ENCODE measurements around the gene CCDC186.
"Not testable (repeated sequence)": the region's sequence is repeated elsewhere in the genome, so short reads cannot be mapped to it uniquely, and the experiment has no call there.

The CCDC186 gene

DNA sequence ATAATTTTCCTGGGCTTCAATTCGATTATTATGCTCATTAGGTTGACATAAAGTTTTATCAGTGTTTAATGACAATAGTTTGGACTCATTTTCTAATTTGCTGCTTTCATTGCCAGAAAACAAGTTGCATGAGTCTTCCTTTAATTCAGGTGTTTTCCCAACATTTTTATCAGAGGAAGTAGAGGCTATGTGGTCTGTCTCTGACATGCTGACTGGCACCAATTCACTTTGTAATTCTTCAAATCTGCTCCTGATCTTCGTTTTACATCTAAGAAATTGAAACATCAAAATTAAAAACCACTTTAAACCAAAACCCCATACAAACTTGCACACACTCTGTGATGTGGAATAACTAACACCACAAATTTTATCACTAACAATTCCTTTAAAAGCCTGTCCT, 10.9 kb downstream of the CCDC186 start:
- H3K4me3 ChIP-seq (ENCODE audit: low read length in 2 of 2): no peak overlapping the region
- H3K27me3 ChIP-seq (ENCODE audit: control insufficient read depth in 2 of 2, insufficient read depth in 2 of 2, low read length in 2 of 2): no peaks in the 10 kb centered on the region
- peaks cover 0 to 7% of the 10 kb centered on the region in 2 donors for H3K4me1 ChIP-seq (ENCODE audit: control insufficient read depth in 2 of 2, insufficient read depth in 2 of 2, low read length in 2 of 2)
- H3K9me3 ChIP-seq (ENCODE audit: control insufficient read depth in 2 of 2, low read length in 2 of 2): no peaks in the 10 kb centered on the region
- no peak overlapping the region for H3K27ac ChIP-seq (ENCODE audit: low read depth in 2 of 2, low read length in 2 of 2)
- peaks cover 0 to 6% of the 10 kb centered on the region in 2 donors for H3K36me3 ChIP-seq (ENCODE audit: control insufficient read depth in 2 of 2, insufficient read depth in 2 of 2, low read length in 2 of 2)
- no peak overlapping the region for H3K9ac ChIP-seq (ENCODE audit: low read depth in 1 of 2, low read length in 2 of 2)

DNA sequence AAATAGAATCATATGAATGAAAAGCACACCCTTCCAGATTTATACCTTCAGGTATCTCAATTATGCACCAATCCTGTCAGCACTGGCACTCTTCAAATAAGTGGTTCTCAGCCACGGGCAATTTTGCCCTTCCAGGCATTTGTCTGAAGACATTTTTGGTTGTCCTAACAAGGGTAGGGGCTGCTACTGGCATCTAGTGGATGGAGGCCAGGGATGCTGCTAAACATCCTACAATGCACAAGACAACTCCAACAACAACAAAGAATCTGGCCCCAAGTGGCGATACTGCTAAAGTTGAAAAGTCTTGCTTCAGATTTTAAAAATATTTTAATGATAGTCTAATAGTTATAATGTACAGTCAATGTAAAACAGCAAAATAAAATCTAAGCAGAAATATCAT, 16.1 kb downstream of the CCDC186 start:
- Histone ChIP-seq H3K36me3 (ENCODE audit: control insufficient read depth in 2 of 2, insufficient read depth in 2 of 2, low read length in 2 of 2) (peaks cover 11% of the 10 kb centered on the region in 2 donors), H3K9ac (ENCODE audit: low read depth in 1 of 2, low read length in 2 of 2) (no peak overlapping the region), H3K9me3 (ENCODE audit: control insufficient read depth in 2 of 2, low read length in 2 of 2) (no peaks in the 10 kb centered on the region), H3K27ac (ENCODE audit: low read depth in 2 of 2, low read length in 2 of 2) (no peak overlapping the region), H3K4me3 (ENCODE audit: low read length in 2 of 2) (no peak overlapping the region), H3K4me1 (ENCODE audit: control insufficient read depth in 2 of 2, insufficient read depth in 2 of 2, low read length in 2 of 2) (no peaks in the 10 kb centered on the region), H3K27me3 (ENCODE audit: control insufficient read depth in 2 of 2, insufficient read depth in 2 of 2, low read length in 2 of 2) (no peaks in the 10 kb centered on the region)

DNA sequence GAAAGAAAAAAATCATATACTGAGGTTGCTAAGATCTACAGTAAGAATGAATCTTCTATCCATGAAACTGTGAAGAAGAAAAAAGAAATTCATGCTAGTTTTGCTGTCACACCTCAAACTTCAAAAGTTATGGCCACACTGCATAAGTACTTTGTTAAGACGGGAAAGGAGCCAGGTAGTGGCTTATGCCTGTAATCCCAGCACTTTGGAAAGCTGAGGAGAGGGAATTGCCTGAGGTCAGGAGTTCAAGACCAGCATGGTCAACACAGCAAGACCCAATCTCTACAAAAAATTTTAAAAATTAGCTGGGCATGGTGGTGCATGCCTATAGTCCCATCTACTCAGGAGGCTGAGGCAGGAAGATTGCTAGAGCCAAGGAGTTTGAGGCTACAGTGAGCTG, 22.1 kb downstream of the CCDC186 start:
- Histone ChIP-seq H3K36me3 (ENCODE audit: control insufficient read depth in 2 of 2, insufficient read depth in 2 of 2, low read length in 2 of 2) (peaks cover 24 to 43% of the 10 kb centered on the region in 2 donors), H3K9me3 (ENCODE audit: control insufficient read depth in 2 of 2, low read length in 2 of 2) (no peaks in the 10 kb centered on the region), H3K4me3 (ENCODE audit: low read length in 2 of 2) (no peak overlapping the region), H3K27ac (ENCODE audit: low read depth in 2 of 2, low read length in 2 of 2) (no peak overlapping the region), H3K27me3 (ENCODE audit: control insufficient read depth in 2 of 2, insufficient read depth in 2 of 2, low read length in 2 of 2) (no peaks in the 10 kb centered on the region), H3K9ac (ENCODE audit: low read depth in 1 of 2, low read length in 2 of 2) (no peak overlapping the region), H3K4me1 (ENCODE audit: control insufficient read depth in 2 of 2, insufficient read depth in 2 of 2, low read length in 2 of 2) (no peaks in the 10 kb centered on the region)

DNA sequence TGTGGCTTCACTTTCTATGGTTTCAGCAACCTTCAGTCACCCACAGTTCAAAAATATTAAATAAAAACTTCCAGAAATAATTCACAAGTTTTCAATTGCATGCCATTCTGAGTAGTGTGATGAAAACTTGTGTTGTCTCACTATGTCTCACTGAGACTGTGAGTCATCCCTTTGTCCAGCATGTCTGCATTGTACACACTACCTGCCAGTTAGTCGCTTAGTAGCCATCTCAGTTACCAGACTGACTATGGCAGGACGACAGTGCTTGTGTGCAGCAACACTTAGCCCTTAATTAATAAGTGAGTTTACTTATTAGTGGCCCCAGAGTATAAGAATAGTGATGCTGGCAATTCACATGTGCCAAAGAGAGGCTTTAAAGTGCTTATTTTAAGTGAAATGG, 22.5 kb downstream of the CCDC186 start:
- H3K9me3 ChIP-seq (ENCODE audit: control insufficient read depth in 2 of 2, low read length in 2 of 2): no peaks in the 10 kb centered on the region
- no peak overlapping the region for H3K4me3 ChIP-seq (ENCODE audit: low read length in 2 of 2)
- H3K36me3 ChIP-seq (ENCODE audit: control insufficient read depth in 2 of 2, insufficient read depth in 2 of 2, low read length in 2 of 2): peaks cover 27 to 43% of the 10 kb centered on the region in 2 donors
- no peak overlapping the region for H3K27ac ChIP-seq (ENCODE audit: low read depth in 2 of 2, low read length in 2 of 2)
- no peaks in the 10 kb centered on the region for H3K27me3 ChIP-seq (ENCODE audit: control insufficient read depth in 2 of 2, insufficient read depth in 2 of 2, low read length in 2 of 2)
- no peak overlapping the region for H3K9ac ChIP-seq (ENCODE audit: low read depth in 1 of 2, low read length in 2 of 2)
- no peaks in the 10 kb centered on the region for H3K4me1 ChIP-seq (ENCODE audit: control insufficient read depth in 2 of 2, insufficient read depth in 2 of 2, low read length in 2 of 2)

DNA sequence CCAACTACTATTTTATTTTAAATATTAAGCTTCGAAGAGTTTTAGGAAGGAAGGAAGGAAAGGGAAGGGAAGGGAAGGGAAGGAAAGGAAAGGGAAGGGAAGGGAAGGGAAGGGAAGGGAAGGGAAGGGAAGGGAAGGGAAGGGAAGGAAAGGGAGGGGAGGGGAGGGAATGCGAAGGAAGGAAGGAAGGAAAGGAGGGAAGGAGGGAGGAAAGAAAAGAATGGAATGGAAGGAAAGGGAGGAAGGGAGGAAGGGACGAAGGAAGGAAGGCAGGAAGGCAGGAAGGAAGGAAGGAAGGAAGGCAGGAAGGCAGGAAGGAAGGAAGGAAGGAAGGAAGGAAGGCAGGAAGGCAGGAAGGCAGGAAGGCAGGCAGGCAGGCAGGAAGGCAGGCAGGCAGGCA, 24.5 kb downstream of the CCDC186 start:
- not testable (repeated sequence) for H3K4me1 ChIP-seq (ENCODE audit: control insufficient read depth in 2 of 2, insufficient read depth in 2 of 2, low read length in 2 of 2); H3K9ac ChIP-seq (ENCODE audit: low read depth in 1 of 2, low read length in 2 of 2); H3K4me3 ChIP-seq (ENCODE audit: low read length in 2 of 2); H3K27me3 ChIP-seq (ENCODE audit: control insufficient read depth in 2 of 2, insufficient read depth in 2 of 2, low read length in 2 of 2); H3K9me3 ChIP-seq (ENCODE audit: control insufficient read depth in 2 of 2, low read length in 2 of 2); H3K27ac ChIP-seq (ENCODE audit: low read depth in 2 of 2, low read length in 2 of 2)
- peaks cover 29 to 47% of the 10 kb centered on the region in 2 donors for H3K36me3 ChIP-seq (ENCODE audit: control insufficient read depth in 2 of 2, insufficient read depth in 2 of 2, low read length in 2 of 2)

DNA sequence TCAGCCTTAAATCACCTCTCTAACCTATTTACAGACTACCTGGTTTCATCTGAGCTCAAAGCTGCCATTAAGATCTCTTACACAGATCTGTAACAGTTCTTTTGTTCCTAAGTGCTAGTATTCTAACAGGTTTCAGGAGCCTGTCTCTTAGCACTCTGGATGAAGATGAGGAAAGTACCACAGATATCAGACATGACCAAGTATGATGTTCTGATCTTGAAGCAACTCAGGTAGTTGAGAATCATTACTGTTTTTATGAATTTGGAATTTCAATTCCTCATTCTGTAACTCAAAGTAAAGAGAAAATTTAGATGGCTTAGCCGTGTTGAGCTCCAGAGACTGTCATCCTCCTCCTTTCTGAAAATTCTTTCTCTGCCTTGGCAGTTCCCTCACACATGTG, 30.8 kb downstream of the CCDC186 start:
- Histone ChIP-seq H3K9ac (ENCODE audit: low read depth in 1 of 2, low read length in 2 of 2) (no peak overlapping the region), H3K36me3 (ENCODE audit: control insufficient read depth in 2 of 2, insufficient read depth in 2 of 2, low read length in 2 of 2) (peaks cover 38 to 61% of the 10 kb centered on the region in 2 donors), H3K4me3 (ENCODE audit: low read length in 2 of 2) (no peak overlapping the region), H3K27me3 (ENCODE audit: control insufficient read depth in 2 of 2, insufficient read depth in 2 of 2, low read length in 2 of 2) (no peaks in the 10 kb centered on the region), H3K4me1 (ENCODE audit: control insufficient read depth in 2 of 2, insufficient read depth in 2 of 2, low read length in 2 of 2) (no peaks in the 10 kb centered on the region), H3K9me3 (ENCODE audit: control insufficient read depth in 2 of 2, low read length in 2 of 2) (no peaks in the 10 kb centered on the region), H3K27ac (ENCODE audit: low read depth in 2 of 2, low read length in 2 of 2) (no peak overlapping the region)

- H3K27me3 ChIP-seq (ENCODE audit: control insufficient read depth in 2 of 2, insufficient read depth in 2 of 2, low read length in 2 of 2): no peaks in the 10 kb centered on the region
- H3K9ac ChIP-seq (ENCODE audit: low read depth in 1 of 2, low read length in 2 of 2): no peak overlapping the region
- H3K4me1 ChIP-seq (ENCODE audit: control insufficient read depth in 2 of 2, insufficient read depth in 2 of 2, low read length in 2 of 2): no peaks in the 10 kb centered on the region
- peaks cover 35 to 59% of the 10 kb centered on the region in 2 donors for H3K36me3 ChIP-seq (ENCODE audit: control insufficient read depth in 2 of 2, insufficient read depth in 2 of 2, low read length in 2 of 2)
- no peak overlapping the region for H3K27ac ChIP-seq (ENCODE audit: low read depth in 2 of 2, low read length in 2 of 2)
- no peak overlapping the region for H3K4me3 ChIP-seq (ENCODE audit: low read length in 2 of 2)
- H3K9me3 ChIP-seq (ENCODE audit: control insufficient read depth in 2 of 2, low read length in 2 of 2): no peaks in the 10 kb centered on the region
Observed at GRCh38 chr10:114142018-114142417, 32.0 kb downstream of the CCDC186 start.

- not testable (repeated sequence) for H3K9me3 ChIP-seq (ENCODE audit: control insufficient read depth in 2 of 2, low read length in 2 of 2); H3K4me3 ChIP-seq (ENCODE audit: low read length in 2 of 2); H3K9ac ChIP-seq (ENCODE audit: low read depth in 1 of 2, low read length in 2 of 2); H3K27ac ChIP-seq (ENCODE audit: low read depth in 2 of 2, low read length in 2 of 2); H3K4me1 ChIP-seq (ENCODE audit: control insufficient read depth in 2 of 2, insufficient read depth in 2 of 2, low read length in 2 of 2); H3K27me3 ChIP-seq (ENCODE audit: control insufficient read depth in 2 of 2, insufficient read depth in 2 of 2, low read length in 2 of 2)
- peaks cover 29 to 64% of the 10 kb centered on the region in 2 donors for H3K36me3 ChIP-seq (ENCODE audit: control insufficient read depth in 2 of 2, insufficient read depth in 2 of 2, low read length in 2 of 2)
Observed at GRCh38 chr10:114140827-114141226, 33.2 kb downstream of the CCDC186 start.

DNA sequence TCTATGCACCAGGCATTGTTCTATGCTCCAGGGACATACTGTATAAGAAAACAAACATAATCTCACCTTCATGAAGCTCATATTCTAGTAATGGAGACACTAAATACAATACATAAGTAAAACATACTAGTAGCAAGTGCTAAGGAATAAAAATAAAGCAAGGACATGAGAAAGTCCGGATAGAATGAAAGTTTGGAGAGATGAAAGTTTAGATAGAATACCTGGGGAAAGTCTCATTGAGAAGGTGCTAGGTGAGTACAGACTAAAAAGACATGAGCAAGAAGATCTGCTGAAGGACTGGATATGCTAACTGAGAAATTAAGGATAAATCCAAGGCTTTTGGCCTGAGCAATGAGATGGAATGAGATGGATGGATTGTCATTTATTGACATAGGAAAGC, 34.0 kb downstream of the CCDC186 start:
- H3K4me1 ChIP-seq (ENCODE audit: control insufficient read depth in 2 of 2, insufficient read depth in 2 of 2, low read length in 2 of 2): no peaks in the 10 kb centered on the region
- peaks cover 35 to 66% of the 10 kb centered on the region in 2 donors for H3K36me3 ChIP-seq (ENCODE audit: control insufficient read depth in 2 of 2, insufficient read depth in 2 of 2, low read length in 2 of 2)
- H3K27ac ChIP-seq (ENCODE audit: low read depth in 2 of 2, low read length in 2 of 2): no peak overlapping the region
- no peaks in the 10 kb centered on the region for H3K27me3 ChIP-seq (ENCODE audit: control insufficient read depth in 2 of 2, insufficient read depth in 2 of 2, low read length in 2 of 2)
- no peaks in the 10 kb centered on the region for H3K9me3 ChIP-seq (ENCODE audit: control insufficient read depth in 2 of 2, low read length in 2 of 2)
- no peak overlapping the region for H3K4me3 ChIP-seq (ENCODE audit: low read length in 2 of 2)
- no peak overlapping the region for H3K9ac ChIP-seq (ENCODE audit: low read depth in 1 of 2, low read length in 2 of 2)

GRCh38 chr10:114138581-114138980, 35.4 kb downstream of the CCDC186 start:
- Histone ChIP-seq H3K9ac (ENCODE audit: low read depth in 1 of 2, low read length in 2 of 2) (no peak overlapping the region), H3K9me3 (ENCODE audit: control insufficient read depth in 2 of 2, low read length in 2 of 2) (no peaks in the 10 kb centered on the region), H3K4me3 (ENCODE audit: low read length in 2 of 2) (no peak overlapping the region), H3K36me3 (ENCODE audit: control insufficient read depth in 2 of 2, insufficient read depth in 2 of 2, low read length in 2 of 2) (peaks cover 39 to 67% of the 10 kb centered on the region in 2 donors), H3K27me3 (ENCODE audit: control insufficient read depth in 2 of 2, insufficient read depth in 2 of 2, low read length in 2 of 2) (no peaks in the 10 kb centered on the region), H3K4me1 (ENCODE audit: control insufficient read depth in 2 of 2, insufficient read depth in 2 of 2, low read length in 2 of 2) (no peaks in the 10 kb centered on the region), H3K27ac (ENCODE audit: low read depth in 2 of 2, low read length in 2 of 2) (no peak overlapping the region)

- no peaks in the 10 kb centered on the region for H3K27me3 ChIP-seq (ENCODE audit: control insufficient read depth in 2 of 2, insufficient read depth in 2 of 2, low read length in 2 of 2)
- peaks cover 36 to 64% of the 10 kb centered on the region in 2 donors for H3K36me3 ChIP-seq (ENCODE audit: control insufficient read depth in 2 of 2, insufficient read depth in 2 of 2, low read length in 2 of 2)
- H3K9ac ChIP-seq (ENCODE audit: low read depth in 1 of 2, low read length in 2 of 2): no peak overlapping the region
- H3K9me3 ChIP-seq (ENCODE audit: control insufficient read depth in 2 of 2, low read length in 2 of 2): no peaks in the 10 kb centered on the region
- H3K27ac ChIP-seq (ENCODE audit: low read depth in 2 of 2, low read length in 2 of 2): no peak overlapping the region
- H3K4me3 ChIP-seq (ENCODE audit: low read length in 2 of 2): no peak overlapping the region
- no peaks in the 10 kb centered on the region for H3K4me1 ChIP-seq (ENCODE audit: control insufficient read depth in 2 of 2, insufficient read depth in 2 of 2, low read length in 2 of 2)
Observed at GRCh38 chr10:114135476-114135875, 38.5 kb downstream of the CCDC186 start.

Measured in mucosa of rectum (tissue), 2 donors.